Fibroblast of skin of scalp (primary cell): ENCODE measurements around the gene MEGF11.

Source experiments
- DNase-seq: peaks from one replicate; pipeline ENCODE4 v3.0.0-alpha.2; 2013

MEGF11 gene

DNA sequence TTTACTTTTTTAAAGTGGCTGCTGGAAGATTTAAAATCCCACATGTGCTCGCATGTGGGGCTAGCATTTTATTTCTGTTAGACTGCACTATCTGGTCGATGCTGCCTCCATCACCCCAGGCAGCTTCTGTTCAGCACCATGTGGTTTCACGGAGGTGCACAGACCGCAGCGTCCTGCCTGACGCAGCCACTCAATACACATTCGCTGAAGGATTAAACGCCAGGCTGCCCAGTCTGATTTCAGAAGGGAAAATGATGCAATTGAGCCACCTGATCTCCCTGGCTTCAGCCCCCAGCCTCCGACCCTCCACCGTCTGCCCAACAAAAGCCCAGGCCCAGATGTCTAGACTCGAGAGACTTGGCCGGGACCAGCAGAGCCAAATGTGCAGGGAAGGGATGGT, 84.5 kb downstream of the MEGF11 start:
- DNase-seq: no peak

- DNase-seq: no peak
These were observed 85.7 kb downstream of the MEGF11 start for GRCh38 chr15:66167854-66168253.

GRCh38 chr15:66165856-66166255, 87.7 kb downstream of the MEGF11 start:
- DNase-seq: no peak

GRCh38 chr15:66164788-66165187, 88.8 kb downstream of the MEGF11 start:
- DNase-seq: no peak

DNA sequence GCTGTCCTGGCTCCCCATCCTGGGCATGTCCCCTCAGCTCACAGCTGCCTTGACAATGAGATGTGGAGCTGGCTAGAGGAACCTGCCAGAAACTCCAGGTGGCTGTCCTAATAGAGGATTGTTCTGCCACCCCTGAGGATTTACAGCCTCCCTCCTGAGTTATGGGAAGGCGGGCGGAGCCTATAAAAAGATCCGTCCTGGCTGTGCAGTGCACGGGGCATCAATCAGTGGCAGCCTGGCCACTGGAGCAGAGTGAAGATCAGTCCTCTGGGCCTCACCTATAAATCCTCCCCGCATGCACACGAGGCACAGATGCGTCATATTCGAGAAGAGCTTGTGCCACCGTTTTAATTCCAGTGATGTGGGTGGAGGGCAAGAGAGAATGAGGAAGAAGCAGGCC, 90.0 kb downstream of the MEGF11 start:
- DNase-seq: no peak

GRCh38 chr15:66162286-66162685, 91.3 kb downstream of the MEGF11 start:
- DNase-seq: no peak

DNA sequence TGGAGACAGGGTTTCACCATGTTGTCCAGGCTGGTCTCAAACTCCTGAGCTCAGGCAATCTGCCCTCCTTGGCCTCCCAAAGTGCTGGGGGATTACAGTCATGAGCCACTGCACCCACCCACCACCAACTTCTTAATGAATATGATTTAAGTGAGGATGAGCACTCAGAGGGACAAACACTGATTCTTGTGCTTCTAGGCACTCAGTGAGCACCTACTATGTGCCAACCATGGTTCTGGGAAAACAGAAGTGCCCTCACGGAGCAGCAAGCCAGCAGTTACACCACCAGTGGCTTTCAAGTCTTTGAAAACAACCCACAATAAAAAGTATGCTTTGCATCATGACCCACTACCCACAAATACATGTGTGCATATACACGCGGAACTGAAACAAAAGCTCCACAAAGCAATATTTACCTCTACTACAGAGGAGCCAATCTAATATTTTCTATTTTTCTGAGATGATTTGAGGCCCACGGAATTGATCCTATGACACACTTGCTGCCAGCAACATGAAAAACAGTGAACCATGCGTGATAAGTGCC, 91.9 kb downstream of the MEGF11 start:
- DNase-seq: no peak

DNA sequence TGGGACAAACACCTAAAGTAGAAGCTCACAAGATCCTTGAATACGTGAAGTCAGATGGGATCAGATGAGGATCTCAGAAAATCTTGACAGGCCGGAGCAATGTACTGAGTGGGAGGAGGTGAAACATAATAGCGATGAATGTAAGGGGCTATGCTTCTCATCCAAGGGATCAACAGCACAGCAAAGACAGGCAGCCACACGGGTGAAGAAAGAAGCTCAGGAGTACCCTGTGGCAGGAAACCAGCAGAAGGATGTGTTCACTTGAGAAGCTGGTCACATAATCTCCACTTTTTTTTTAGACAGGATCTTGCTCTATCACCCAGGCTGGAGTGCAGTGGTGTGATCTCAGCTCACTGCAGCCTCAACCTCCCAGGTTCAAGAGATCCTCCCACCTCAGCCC, 92.4 kb downstream of the MEGF11 start:
- DNase-seq: no peak

DNA sequence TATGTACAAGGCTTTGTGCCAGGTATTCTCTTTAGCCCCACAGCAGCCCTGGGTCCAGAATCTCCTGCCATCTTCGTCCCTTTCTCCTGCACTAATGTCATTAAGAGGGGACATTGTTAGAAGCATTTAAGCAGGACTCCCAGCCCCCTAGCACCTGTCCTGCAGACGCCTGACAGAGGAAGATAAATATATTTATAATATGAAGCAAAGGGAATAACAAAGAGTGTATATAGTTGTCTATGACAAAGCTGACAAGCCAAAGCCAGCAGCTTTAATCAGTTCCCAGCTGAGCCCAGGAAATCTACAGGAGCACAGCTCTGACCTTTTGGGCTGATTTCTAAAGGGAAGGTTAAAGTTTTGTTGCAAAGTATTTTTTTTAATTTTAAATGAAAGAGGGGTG, 96.0 kb downstream of the MEGF11 start:
- no peak for DNase-seq

DNA sequence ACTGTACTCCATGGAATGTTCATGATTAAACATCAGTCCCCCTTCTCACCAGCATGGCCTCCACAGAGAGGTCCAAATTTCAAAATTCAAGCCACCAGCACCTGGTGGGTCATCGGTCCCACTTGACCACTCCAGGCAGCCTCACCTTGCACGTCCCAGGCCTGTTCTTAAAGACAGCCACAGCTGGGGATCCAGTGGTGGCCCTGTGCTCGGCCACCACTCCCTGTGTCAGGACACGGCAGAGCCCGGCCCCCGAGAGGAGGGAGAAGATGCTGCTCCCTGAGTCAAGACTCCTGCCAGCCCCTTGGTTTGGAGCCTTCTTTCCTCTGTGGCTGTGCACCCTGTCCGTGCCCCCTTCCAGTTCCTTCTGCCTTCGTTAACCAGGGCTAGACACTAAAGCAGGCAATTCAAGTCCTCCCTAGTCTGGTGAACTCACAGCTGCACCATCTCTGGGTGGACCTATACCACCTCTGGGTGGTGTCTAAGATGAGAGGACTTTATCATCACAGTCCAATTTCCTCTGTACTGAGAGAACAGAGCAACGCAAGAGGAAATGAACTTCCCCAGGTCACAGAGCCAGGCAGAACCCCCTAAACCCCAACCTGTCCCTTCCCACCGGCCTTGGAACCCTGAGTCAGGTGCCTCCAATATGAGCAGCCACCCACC, 97.1 kb downstream of the MEGF11 start:
- DNase-seq: no peak

DNA sequence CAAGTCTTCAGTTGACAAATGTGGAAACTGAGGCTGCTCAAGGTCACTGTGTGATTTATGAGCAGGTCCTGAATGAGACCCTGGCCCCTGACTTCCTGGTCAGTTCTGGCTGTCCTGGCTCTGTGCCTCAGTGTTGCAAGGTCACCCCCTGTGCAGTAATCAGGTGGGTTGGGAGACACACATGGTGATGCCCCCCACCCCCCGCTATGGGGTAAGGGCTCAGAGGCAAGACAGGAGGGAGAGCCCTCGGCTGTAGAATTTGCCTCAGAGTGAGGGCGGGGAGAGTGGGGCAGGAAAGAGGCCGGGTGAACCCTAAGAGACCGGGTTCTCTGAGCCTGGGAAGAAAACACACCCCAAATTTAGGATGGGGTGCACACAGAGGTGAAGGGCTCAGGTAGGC, 98.5 kb downstream of the MEGF11 start:
- no peak for DNase-seq

DNA sequence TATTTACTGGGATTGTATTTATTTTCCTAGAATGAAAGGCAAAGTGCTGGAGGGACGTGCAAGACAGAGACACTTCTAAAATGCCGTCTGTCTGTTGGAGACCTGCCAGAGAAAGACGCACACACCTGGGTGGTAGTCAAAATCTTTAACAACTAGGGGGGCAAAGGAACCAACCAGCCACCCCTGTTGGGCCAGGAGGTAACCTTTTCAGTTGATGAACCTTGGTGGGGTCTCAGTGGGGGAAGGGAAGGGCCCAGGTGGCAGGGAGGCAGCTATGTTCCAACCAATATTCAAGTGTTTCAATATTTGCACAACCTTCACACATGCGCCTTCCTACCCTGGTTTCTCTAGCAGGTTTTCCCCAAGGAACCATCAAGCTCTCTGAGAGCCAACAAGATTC, 99.0 kb downstream of the MEGF11 start:
- no peak for DNase-seq

DNA sequence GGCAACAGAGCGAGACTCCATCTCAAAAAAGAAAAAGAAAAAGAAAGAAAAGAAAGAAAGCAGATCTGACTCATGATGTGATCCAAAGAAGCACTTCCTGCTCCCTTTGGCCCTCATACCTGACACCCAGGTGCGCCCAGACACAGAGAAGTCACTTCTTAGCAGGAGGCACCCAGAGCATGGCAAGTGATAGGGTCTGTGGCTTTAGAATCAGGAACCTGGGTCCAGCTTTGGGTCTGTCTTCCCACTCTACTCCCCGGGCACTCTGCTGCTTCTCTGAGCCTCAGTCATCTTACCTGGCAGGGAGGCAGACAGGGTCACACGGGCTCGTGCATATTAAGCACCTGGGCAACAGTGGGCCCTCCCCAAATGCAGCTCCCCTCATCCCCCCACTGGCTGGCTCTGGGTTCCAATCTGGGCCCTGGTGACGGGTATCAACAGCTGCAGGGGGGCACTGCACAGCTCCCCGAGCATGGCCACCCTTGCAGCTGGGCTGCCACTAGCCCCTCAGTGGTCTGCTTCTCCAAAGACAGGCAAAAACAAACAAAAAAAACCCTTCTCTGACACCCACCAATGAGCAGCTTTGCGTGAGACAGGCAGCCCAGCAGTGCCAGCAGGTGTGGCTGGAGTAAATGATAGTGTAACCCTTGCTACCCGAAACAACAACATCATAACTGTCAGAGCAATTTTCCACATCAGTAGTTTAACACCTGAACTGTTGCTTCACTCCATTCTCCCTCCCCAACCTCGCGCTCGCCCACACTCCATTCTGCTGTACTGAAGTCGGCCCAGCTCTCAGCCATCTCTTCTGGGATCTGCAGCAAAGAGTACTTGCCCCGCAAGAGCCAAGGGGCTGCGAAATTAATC, 99.8 kb downstream of the MEGF11 start:
- DNase-seq: no peak

GRCh38 chr15:66152650-66153049, 100.9 kb downstream of the MEGF11 start:
- DNase-seq: no peak

DNA sequence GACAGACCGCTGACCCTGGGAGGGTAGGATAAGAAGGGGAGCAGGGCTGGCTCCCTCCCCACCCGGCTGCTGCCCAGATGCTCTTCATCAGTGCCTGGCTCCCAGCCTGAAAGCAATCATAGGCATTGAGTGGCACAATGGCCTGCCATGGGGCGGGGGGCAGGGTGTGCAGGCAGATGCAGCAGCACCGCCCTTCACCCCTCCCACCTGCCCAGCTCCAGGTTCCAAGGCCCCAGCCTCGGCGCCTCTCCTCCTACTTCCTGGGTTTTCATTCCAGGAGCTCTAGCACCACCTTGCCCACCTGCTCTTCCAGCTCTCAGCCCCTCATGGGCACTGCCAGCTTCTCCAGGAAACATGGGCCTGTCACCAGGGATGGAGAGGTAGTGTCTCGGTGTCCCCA, 101.7 kb downstream of the MEGF11 start:
- DNase-seq: no peak

GRCh38 chr15:66149871-66150270, 103.7 kb downstream of the MEGF11 start:
- no peak for DNase-seq

DNA sequence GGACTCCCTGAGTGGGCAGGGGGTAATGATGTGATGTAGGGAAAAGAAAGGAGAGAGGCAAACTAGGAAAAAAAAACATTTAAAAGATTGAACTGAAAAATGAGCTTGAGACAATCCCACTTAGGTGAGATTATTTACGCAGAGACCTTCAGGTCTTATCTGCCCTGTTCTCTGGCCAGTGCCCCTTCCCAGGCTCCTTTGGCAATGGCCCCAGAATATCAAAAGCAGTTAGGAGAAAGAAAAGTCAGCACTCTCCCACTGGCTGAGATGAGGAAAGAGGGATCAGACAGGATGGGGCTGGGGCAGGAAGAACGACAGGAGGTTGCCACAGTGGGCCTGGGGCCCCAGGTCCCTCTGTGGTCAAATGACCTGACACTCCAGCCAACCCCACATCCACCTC, 105.4 kb downstream of the MEGF11 start:
- DNase-seq: no peak

GRCh38 chr15:66147440-66147839, 106.1 kb downstream of the MEGF11 start:
- no peak for DNase-seq

GRCh38 chr15:66145726-66146182, 107.8 kb downstream of the MEGF11 start:
- no peak for DNase-seq

DNA sequence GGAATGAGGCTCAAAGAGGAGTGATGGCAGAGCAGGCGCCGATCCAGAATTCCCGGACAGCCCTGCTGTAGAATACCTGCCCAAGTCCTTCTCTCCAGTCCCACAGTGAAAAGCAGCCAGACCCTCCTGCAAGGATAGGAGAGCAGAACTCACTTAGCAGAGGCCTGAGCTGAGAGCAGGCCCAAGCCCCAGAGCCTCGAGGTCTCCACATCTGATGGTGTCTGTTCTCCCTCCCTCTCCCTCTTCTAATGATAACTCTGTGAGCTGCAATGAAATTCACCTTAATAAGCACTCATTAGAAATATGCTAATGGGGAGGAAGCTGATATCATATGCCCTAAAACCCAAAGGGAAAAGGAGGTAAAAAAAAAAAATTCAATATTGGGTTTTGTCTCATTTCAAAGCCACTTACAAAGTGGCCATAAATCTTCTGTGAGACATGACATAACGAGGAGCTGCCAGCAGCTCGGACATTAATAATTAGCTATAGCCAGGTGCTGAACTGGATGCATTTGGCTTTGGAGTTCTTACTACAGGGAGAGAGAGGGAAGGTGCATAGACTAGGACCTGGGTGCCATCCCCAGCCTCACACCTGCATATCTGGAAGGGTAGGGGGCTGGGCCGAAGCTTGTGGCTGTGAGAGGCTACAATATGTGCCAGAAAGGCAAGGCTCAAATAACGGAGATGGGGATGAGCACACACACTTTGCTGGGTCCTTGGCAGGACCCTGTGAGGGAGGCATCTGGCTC, 108.4 kb downstream of the MEGF11 start:
- DNase-seq: no peak

DNA sequence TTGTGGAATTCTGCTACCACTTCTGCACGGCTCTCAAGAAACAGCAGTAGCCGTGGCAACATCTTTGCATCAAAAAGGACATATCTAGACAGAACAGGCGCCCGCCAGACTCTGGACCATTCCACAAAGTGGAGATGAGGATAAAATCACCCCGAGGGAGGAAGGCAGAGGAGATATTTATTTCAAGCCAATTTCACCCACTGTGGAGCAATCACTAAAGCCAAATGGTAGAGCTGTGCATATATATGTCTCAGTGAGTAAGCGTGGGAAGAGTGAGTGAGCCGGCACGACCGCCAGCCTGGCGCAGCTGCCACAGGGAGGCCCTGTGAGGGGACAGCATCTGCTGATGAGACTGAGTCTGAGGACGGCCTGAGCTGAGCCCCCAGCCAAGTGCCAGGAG, 111.3 kb downstream of the MEGF11 start:
- no peak for DNase-seq

GRCh38 chr15:66139591-66140207, 113.9 kb downstream of the MEGF11 start:
- no peak for DNase-seq
